HG02885 (cell line): ENCODE results near the gene PLCD1.
A peak's percentile ranks its signal among the peaks of the same experiment; 100 is the strongest.
"Not testable (repeated sequence)": the region's sequence is repeated elsewhere in the genome, so short reads cannot be mapped to it uniquely, and the experiment has no call there.

Source experiments
- ATAC-seq: cut with Tn5 transposase; IDR thresholded peaks from one replicate; pipeline ENCODE4 v1.9.1; 2021; ENCODE audit warnings: mild to moderate bottlenecking; ENCODE audit not compliant: unreplicated experiment, poor library complexity

The PLCD1 gene

GRCh38 chr3:38039101-38039898 lies 9.9 kb upstream of the PLCD1 start, which contains the start of gene DLEC1:
Gene DLEC1 (plus strand): TSS chr3:38039208. CDS start chr3:38039226, 18 bp downstream.
- peak; percentile 84 for ATAC-seq

DNA sequence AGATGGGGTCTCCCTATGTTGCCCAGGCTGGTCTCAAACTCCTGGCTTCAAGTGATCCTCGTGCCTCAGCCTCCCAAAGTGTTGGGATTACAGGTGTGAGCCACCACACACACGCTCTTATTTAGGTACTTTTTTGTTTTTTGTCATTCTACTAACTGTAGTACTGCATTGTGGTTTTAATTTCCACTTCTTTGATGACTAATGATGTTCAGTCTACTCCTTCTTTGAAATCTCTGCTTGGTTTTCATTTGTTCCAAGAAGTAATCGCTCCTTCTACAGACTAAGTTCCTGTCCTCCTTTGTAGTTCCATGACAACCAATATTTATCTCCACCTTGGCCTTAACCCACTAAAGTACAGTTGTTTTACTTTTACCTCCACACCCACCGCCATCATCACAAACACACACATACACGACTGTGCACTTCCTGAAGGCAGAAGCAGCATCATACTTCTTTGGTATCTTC lies 9.0 kb upstream of the PLCD1 start:
- ATAC-seq = no peak

DNA sequence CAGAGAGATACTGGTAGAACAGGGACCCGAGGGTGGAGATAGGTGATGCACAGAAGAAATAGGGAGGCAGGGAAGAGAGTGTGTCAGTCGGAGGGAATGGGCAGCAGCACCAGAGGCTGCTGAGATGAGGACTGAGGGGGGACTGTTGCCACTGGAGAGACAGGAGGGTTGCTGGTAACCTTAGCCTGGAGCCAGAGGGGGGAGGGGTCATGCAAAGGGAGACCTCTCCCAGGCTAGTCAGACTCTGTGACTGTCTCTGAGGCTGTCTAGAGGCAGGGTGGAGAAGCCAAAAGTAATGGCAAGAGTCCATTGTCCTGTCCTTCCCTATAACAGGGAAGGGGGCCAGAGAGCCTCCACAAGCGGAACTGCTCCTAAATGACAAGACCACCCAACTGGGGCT lies 7.5 kb upstream of the PLCD1 start:
- no peak for ATAC-seq

GRCh38 chr3:38036286-38036685 lies 6.8 kb upstream of the PLCD1 start:
- no peak for ATAC-seq

- not testable (repeated sequence) for ATAC-seq
Measured at GRCh38 chr3:38034335-38034734, 4.9 kb upstream of the PLCD1 start.

DNA sequence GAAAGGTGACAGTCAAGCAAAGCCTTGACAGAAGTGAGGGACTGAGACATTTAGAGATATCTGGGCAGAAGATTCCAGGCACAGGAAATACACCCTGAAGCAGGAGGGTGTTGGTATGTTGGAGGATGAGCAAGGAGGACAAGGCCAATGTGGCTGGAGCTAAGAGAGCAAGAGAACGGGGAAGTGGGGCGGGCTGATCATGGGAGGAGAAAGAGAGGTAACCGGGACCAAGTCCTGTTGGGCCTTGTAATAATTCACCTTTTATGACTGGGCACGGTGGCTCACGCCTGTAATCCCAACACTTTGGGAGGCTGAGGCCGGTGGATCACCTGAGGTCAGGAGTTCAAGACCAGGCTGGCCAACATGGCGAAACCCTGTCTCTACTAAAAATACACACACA lies 4.1 kb upstream of the PLCD1 start:
- ATAC-seq = not testable (repeated sequence)

GRCh38 chr3:38032328-38032865 lies 3.0 kb upstream of the PLCD1 start:
- ATAC-seq = no peak

DNA sequence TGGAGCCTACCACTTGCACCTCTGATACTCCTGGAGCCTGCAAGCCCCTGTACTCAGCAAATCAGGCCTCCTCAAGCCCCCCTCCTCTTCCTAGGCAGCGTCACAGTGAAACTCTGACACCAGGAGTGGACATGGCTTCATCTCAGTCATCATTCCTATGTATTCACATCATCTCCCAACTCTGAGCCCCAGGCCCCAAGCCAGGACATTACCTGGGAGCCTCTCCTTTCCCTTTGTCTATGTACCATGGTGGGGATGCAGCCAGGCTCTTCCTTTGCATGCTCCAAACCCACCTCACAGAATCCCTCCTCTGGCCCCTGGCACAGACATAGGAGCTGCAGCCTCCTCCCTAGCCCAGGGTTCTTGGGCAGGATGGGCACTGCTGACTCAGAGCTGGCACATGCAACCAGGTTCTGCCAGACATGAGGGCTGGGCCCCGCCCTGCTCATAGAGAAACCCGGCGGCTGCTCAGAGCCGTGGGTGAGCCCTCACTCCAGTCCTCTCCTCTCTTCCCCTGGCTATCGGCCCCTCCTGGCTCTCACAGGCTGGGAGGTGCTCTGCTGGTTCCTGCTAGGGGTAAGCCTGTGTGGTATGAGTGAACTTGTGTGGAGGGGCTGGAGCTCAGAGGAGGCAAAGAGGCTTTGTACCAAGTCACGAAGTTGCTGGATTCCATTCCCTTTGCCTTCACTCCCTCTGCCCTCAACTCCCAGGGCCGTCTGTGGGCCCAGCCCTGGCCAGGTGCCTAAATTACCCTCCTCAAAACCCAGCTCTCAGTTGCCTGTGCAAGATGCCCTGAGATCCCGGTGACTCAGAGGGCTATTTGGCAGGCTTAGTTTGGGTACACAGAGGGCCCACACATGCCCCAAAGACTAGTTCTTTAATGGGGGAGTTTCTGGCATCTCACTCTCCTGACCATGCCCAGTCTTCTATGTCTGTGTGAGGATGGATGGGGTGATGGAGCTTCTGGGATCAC lies 1.9 kb upstream of the PLCD1 start:
- ATAC-seq = no peak

DNA sequence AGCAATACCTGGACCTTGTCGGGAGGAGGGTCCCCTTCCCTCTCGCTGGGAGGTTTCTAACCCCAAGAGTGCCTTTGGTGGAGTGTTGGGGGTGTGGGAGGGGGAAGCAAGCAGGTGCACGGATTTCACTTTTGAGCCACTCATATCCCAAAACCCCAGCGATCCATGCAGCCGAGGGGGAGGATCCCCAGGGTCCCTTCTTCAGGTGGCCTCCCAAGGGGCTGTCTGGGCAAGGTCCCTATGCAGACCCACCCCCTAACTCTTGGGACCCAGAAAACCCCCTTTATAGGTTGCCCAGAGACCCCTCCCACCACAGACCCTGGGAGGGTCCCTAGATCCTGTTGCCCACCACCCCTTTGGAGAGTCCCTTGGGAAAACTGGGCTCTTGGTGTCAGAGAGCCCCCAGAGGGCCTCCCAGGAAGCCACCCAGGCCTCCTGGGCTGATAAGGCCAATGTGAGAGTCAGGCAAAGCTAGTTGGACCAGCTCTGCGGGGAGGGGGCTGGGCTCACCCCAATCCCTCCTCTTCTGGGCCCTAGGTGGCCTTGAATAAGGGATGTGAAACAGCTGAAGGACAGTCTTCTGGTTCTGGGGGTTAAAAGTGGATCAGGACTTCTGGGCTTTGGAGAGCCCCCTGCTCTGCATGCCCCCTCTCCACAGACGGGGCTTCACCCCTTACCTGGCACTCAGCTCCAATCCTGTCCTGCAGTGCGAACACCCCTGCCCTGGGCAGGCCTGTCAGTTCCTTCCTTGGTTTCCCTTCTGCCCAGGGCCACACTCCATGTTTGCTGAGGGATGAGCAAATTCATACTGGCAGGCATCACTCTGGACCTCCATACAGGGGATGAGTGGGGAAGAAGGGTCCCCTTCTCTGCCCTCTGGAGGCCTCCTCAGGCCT lies 932 bp upstream of the PLCD1 start:
- ATAC-seq = no peak

- ATAC-seq = no peak
Measured at GRCh38 chr3:38028621-38029361, 651 bp downstream of the PLCD1 start.

- ATAC-seq = no peak
Measured at GRCh38 chr3:38027466-38028465, 1.7 kb downstream of the PLCD1 start.

DNA sequence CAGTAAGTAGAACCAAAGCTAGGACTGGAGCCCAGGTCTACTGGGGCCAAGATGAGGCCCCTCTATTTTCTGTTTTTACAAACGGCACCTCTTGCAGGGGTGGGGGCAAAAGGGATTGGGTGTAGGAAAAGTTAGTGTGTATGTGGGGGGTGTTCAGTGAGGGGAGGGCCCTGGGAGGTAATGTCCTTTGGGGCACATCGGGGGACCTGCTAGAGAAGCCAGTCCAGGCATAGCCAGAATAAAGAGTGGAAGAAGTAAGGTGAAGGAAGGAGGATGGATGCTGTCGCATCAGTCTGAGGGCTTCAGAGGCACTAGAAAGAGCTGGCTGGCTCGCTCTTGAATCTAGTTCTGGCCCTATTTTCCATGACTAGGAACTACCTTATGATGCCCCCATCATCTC lies 2.6 kb downstream of the PLCD1 start:
- ATAC-seq = no peak

DNA sequence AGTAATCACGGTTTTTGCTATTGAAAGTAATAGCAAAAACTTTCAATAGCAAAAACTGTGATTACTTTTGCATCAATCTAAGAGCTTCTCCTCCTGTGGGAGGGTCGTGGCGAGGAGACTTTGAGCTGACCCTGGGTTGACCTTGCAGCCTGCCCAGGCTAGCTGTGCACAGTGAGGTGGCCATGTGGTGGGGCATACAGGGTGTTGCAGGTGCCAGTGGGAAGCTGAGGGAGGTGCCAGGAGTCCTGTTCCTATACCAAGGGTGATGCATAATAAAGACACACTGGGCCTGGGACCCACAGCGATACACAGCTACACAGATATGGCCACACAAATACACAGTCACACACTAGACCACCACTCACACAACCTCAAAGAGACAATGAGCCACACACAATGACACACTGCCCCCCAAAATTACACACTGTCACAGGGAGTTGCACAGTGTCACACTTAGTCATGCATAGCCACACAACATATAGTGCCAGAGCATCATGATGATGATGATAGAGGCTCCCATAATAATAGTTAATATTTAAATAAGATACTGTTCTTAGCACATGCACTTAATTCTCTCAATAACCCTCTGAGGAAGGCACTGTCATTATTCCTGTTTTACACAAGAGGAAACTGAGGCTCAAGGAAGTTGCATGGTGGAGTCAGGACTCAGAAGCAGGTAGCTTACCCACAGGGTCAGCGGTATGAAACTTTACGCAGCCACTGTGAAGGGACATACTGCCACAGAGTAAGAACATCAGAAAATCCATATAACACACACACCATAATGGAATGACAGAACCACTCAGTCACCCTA lies 6.3 kb downstream of the PLCD1 start:
- no peak for ATAC-seq

- ATAC-seq = no peak
Measured at GRCh38 chr3:38022301-38022700, 7.1 kb downstream of the PLCD1 start.

DNA sequence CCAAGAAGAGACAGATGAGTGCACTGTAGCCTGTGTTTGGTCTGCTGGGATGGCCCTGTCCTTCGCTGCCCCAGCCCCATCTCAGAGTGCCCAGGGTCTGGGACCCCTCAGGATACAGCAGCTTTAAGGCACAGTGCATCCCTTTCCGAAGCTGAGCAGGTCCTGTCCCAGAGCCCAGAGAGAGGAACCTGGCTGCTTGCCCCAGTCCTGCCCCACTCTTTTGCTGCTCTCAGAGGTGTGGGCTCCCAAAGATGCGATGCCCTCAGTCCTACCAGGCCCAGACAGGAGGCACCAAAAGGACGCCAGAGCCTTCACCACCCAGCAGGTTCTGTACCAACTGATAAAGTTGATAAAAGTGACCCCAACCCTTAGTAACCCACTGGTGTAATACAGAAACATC lies 8.2 kb downstream of the PLCD1 start:
- ATAC-seq = no peak

GRCh38 chr3:38020342-38020726 lies 9.1 kb downstream of the PLCD1 start:
- no peak for ATAC-seq

DNA sequence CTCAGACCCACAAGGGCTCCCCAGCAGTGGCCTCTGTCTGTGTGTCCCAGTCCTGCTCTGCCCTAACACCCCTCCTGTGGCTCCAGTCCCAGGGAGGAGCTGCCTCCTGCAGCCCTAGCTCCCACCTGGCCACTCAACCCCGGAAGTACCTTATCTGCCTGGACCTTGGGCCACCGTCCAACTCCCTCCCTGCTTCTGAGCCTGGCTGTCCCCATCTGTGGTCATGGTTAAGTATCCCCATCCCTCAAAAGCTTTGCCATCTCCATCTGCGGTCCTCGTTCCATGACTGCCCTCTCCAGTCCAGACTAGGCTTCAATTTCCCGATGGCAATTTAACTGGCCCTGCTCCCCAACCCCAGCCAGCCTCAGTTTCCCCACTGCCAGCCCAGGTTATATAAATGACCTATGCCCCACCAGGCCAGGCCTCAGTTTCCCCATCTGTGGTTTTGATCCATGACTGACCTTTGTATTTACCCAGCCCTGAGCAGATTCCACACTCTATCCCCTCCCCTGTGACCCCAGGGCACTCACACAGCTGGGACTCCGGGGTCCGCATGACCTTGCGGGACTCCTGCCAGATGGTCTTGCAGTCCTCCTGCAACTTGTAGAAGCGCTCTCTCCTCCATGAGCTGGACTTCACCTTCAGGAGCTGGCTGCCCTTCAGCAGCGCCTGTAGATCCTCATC lies 9.6 kb downstream of the PLCD1 start:
- no peak for ATAC-seq
